Measurements from ENCODE around the gene HAVCR2. TPM values are rescaled to one million over a fixed set of nuclear protein-coding genes. Genes with fewer than 3 reads are reported as not detected.
A peak's percentile ranks its signal among the peaks of the same experiment; 100 is the strongest.

Gene HAVCR2
- total and polyA plus RNA-seq, 2 of the 13 experiments (the other 11 are each of a cell fraction or from before 2014, with no cell fraction given) = 0.07 to 0.16 TPM

GRCh38 chr5:157142317-157143126 lies 33.7 kb upstream of the HAVCR2 start, which contains the start of gene MED7 (continued):
- TF ChIP-seq ZSCAN31 (CRISPR knock-in tag; IDR thresholded peaks at IDR 0.05; ENCODE audit: low read depth) (no peak), ZNF460 (CRISPR knock-in tag; IDR thresholded peaks at IDR 0.05; ENCODE audit: borderline replicate concordance) (no peak), GTF3A (CRISPR knock-in tag; conservative IDR thresholded peaks at IDR 0.05) (no peak), ZFX (CRISPR knock-in tag; IDR thresholded peaks at IDR 0.05; ENCODE audit: low read depth) (peak; percentile 80), ZNF788 (CRISPR knock-in tag; IDR thresholded peaks at IDR 0.05; ENCODE audit: borderline replicate concordance) (peak; percentile 39; the same call in 1 of the 2 replicates), ZNF670 (CRISPR knock-in tag; IDR thresholded peaks at IDR 0.05; ENCODE audit: borderline replicate concordance) (peak; percentile 33; the same call in 1 of the 2 replicates), CCAR2 (optimal IDR thresholded peaks at IDR 0.05; ENCODE audit: low read depth, low read length) (no peak), ZNF598 (CRISPR knock-in tag; IDR thresholded peaks at IDR 0.05; ENCODE audit: borderline replicate concordance) (no peak), TRIM22 (IDR thresholded peaks at IDR 0.05) (no peak), HES4 (CRISPR knock-in tag; IDR thresholded peaks at IDR 0.05; ENCODE audit: borderline replicate concordance) (no peak), ZIK1 (CRISPR knock-in tag; IDR thresholded peaks at IDR 0.05; ENCODE audit: borderline replicate concordance, low read depth) (no peak), ZNF597 (CRISPR knock-in tag; IDR thresholded peaks at IDR 0.05) (no peak), ZMAT5 (CRISPR knock-in tag; IDR thresholded peaks at IDR 0.05; ENCODE audit: borderline replicate concordance, low read depth) (no peak), HNRNPH1 (optimal IDR thresholded peaks at IDR 0.05; ENCODE audit: low read depth, low read length) (peak; percentile 49), SMARCE1 (IDR thresholded peaks at IDR 0.05; ENCODE audit: borderline replicate concordance) (no peak), ELF3 (CRISPR knock-in tag; IDR thresholded peaks at IDR 0.05) (no peak)
- TF ChIP-seq, protein P1, sequence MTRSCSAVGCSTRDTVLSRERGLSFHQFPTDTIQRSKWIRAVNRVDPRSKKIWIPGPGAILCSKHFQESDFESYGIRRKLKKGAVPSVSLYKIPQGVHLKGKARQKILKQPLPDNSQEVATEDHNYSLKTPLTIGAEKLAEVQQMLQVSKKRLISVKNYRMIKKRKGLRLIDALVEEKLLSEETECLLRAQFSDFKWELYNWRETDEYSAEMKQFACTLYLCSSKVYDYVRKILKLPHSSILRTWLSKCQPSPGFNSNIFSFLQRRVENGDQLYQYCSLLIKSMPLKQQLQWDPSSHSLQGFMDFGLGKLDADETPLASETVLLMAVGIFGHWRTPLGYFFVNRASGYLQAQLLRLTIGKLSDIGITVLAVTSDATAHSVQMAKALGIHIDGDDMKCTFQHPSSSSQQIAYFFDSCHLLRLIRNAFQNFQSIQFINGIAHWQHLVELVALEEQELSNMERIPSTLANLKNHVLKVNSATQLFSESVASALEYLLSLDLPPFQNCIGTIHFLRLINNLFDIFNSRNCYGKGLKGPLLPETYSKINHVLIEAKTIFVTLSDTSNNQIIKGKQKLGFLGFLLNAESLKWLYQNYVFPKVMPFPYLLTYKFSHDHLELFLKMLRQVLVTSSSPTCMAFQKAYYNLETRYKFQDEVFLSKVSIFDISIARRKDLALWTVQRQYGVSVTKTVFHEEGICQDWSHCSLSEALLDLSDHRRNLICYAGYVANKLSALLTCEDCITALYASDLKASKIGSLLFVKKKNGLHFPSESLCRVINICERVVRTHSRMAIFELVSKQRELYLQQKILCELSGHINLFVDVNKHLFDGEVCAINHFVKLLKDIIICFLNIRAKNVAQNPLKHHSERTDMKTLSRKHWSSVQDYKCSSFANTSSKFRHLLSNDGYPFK (CRISPR knock-in tag; IDR thresholded peaks at IDR 0.05; ENCODE audit: borderline replicate concordance) = peak; percentile 56; the same call in 1 of the 2 replicates
- TF ChIP-seq, protein P2, sequence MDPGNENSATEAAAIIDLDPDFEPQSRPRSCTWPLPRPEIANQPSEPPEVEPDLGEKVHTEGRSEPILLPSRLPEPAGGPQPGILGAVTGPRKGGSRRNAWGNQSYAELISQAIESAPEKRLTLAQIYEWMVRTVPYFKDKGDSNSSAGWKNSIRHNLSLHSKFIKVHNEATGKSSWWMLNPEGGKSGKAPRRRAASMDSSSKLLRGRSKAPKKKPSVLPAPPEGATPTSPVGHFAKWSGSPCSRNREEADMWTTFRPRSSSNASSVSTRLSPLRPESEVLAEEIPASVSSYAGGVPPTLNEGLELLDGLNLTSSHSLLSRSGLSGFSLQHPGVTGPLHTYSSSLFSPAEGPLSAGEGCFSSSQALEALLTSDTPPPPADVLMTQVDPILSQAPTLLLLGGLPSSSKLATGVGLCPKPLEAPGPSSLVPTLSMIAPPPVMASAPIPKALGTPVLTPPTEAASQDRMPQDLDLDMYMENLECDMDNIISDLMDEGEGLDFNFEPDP (CRISPR knock-in tag; conservative IDR thresholded peaks at IDR 0.05) = no peak
- TF ChIP-seq, protein P3, sequence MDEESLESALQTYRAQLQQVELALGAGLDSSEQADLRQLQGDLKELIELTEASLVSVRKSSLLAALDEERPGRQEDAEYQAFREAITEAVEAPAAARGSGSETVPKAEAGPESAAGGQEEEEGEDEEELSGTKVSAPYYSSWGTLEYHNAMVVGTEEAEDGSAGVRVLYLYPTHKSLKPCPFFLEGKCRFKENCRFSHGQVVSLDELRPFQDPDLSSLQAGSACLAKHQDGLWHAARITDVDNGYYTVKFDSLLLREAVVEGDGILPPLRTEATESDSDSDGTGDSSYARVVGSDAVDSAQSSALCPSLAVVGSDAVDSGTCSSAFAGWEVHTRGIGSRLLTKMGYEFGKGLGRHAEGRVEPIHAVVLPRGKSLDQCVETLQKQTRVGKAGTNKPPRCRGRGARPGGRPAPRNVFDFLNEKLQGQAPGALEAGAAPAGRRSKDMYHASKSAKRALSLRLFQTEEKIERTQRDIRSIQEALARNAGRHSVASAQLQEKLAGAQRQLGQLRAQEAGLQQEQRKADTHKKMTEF (CRISPR knock-in tag; IDR thresholded peaks at IDR 0.05) = peak; percentile 54; the same call in 1 of the 2 replicates

Data from HepG2 (cell line).